PFSK-1 (cell line): Measurements from ENCODE around the gene SFXN3.

Experiments used
- FOXP2 ChIP-seq: optimal IDR thresholded peaks from 2 replicates; pipeline ENCODE3; 2011; ENCODE audit warnings: borderline replicate concordance, control low read depth, inconsistent platforms; ENCODE audit not compliant: insufficient read depth; ENCODE audit errors: extremely low read length, extremely low read depth
- POLR2AphosphoS5 ChIP-seq: IDR thresholded peaks from 2 replicates; pipeline ENCODE4 v1.6.1; 2012; ENCODE audit warnings: low read depth, mild to moderate bottlenecking, control low read depth, low read length, moderate library complexity
- SIN3A ChIP-seq: IDR thresholded peaks from 2 replicates; pipeline ENCODE4 v1.6.1; 2012; ENCODE audit warnings: mild to moderate bottlenecking, low read length, moderate library complexity, borderline replicate concordance; ENCODE audit not compliant: insufficient read depth
- TAF1 ChIP-seq: IDR thresholded peaks from 2 replicates; pipeline ENCODE4 v1.6.1; 2012; ENCODE audit warnings: low read length, control low read depth, borderline replicate concordance; ENCODE audit not compliant: insufficient read depth
- TF ChIP-seq, protein P1 (sequence below), 2 experiments: IDR thresholded peaks; 2 replicates each; pipeline versions ENCODE4 v1.6.1 to v1.8.0; 2011 to 2012; ENCODE audit warnings: low read depth in 2 of 2, low read length in 2 of 2, control low read depth in 1 of 2, inconsistent platforms in 1 of 2, mild to moderate bottlenecking in 1 of 2, moderate library complexity in 1 of 2; ENCODE audit not compliant: insufficient read depth in 1 of 2

Gene SFXN3

DNA sequence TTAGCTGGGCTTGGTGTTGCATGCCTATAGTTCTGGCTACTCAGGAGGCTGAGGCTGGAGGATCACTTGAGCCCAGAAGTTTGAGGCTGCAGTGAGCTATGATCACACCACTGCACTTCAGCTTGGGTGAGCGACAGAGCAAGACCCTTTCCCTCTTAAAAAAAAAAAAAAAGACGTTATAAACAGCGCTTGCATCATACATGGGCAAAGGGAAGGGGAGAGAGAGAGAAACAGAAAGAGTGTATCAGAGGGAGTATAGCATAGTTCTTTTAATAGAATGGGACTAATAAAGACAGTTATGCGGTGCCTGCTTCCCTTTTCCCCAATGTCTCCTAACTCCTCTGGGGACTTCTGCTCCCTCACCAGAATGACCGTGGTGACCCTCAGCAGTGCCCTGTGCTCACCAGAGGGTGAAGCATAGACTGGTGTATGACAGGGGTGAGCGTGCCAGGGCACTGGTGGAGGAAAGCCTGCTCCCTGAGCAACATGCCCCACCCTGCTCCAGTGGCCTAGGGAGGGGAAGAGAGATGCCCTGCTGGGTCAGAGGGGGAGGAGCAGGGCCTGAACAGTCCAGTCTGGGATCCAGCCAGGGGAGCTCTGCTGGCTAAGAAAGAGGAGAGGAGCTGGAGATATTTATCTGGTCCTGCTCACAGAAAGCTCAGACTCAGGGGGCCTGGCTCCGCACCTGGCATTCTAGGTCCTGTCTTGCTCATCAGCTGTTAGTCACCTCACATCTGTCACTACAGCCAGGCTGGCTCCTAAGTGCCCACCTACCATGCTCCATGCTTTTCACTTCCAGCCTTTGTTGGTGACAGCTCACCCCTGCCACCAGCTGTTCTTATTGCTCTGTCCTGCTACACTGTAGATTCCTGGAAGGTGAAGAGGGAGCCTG is 2.3 kb upstream of the SFXN3 start:
- TF ChIP-seq, protein P1, sequence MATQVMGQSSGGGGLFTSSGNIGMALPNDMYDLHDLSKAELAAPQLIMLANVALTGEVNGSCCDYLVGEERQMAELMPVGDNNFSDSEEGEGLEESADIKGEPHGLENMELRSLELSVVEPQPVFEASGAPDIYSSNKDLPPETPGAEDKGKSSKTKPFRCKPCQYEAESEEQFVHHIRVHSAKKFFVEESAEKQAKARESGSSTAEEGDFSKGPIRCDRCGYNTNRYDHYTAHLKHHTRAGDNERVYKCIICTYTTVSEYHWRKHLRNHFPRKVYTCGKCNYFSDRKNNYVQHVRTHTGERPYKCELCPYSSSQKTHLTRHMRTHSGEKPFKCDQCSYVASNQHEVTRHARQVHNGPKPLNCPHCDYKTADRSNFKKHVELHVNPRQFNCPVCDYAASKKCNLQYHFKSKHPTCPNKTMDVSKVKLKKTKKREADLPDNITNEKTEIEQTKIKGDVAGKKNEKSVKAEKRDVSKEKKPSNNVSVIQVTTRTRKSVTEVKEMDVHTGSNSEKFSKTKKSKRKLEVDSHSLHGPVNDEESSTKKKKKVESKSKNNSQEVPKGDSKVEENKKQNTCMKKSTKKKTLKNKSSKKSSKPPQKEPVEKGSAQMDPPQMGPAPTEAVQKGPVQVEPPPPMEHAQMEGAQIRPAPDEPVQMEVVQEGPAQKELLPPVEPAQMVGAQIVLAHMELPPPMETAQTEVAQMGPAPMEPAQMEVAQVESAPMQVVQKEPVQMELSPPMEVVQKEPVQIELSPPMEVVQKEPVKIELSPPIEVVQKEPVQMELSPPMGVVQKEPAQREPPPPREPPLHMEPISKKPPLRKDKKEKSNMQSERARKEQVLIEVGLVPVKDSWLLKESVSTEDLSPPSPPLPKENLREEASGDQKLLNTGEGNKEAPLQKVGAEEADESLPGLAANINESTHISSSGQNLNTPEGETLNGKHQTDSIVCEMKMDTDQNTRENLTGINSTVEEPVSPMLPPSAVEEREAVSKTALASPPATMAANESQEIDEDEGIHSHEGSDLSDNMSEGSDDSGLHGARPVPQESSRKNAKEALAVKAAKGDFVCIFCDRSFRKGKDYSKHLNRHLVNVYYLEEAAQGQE (IDR thresholded peaks at IDR 0.05; ENCODE audit: insufficient read depth in 1 of 2, low read depth in 2 of 2, low read length in 2 of 2), result no peak
- TF ChIP-seq FOXP2, result no peak
- TF ChIP-seq POLR2AphosphoS5, result no peak
- TF ChIP-seq SIN3A, result no peak

DNA sequence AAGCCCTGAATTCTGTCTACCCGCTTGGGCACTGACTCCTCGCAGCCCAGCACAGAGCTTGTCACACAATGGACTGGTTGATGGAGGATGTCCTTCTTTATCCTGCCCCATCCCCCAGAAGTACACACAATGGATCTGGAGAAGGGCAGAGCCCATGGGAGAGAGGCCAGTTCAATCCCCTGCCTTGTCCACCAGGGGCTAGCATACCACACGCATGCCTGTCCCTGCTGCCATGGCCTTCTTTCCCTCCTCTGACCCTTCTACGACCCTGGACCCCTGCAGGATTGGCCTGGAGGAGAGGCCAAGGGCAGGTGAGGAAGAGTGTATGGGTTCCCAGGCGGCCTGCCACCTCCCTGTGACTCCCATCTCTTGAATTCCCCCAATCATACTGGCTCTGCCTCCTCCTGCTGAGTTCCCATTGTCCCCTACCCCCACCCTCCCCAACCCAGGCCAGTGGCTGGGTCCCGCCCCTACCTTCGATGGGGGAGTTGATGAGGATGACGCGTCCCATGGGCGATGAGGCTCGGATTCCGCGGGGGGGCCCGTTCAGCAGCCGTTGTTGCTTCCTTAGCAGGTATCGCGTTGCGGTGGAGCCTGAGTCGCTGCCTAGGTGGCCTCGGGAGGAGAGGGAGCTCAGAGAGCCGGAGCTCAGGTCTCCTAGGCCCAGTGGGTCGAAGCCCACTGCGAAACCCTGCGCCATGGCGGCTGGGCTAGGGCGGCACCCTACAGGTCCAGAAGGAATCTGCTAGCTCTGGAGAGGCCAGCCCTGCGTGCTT is 1.3 kb upstream of the SFXN3 start:
- TF ChIP-seq POLR2AphosphoS5, result no peak
- TF ChIP-seq SIN3A, result no peak
- TF ChIP-seq, protein P1 (IDR thresholded peaks at IDR 0.05; ENCODE audit: insufficient read depth in 1 of 2, low read depth in 2 of 2, low read length in 2 of 2), result no peak
- no peak for TF ChIP-seq TAF1
- TF ChIP-seq FOXP2, result no peak

DNA sequence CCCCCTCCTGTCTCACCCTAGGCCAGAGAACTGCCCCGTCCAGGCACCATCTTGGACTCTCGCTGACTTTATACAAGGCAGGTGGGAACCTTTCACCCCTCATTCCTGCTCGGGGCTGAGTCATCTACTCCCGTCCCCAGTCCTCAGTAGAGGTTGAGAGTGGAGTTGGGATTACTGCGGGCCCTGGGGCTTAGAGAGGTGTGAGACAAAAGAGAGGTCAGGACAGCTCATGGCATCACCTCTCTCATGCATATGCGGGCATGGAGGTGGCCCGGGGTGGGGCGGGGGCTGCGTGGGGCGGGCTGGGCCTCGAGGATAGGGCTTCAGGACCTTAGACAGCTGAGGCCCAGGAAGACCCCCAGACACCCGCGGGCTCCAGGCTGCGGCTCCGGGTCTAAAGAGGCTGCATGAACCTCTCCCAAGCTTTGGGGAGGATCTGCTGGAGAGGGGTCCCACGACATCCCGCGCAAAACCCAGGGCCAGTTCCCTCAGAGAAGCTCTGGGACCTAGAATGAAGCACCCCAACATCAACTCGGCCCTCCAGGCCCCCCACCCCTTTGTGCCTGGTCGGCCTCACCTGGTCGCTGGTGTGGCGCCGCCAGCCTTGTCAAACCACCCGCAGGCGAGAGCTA is 422 bp upstream of the SFXN3 start:
- TF ChIP-seq SIN3A (no peak), FOXP2 (no peak), TAF1 (no peak), POLR2AphosphoS5 (no peak)
- TF ChIP-seq, protein P1 (IDR thresholded peaks at IDR 0.05; ENCODE audit: insufficient read depth in 1 of 2, low read depth in 2 of 2, low read length in 2 of 2), result no peak

DNA sequence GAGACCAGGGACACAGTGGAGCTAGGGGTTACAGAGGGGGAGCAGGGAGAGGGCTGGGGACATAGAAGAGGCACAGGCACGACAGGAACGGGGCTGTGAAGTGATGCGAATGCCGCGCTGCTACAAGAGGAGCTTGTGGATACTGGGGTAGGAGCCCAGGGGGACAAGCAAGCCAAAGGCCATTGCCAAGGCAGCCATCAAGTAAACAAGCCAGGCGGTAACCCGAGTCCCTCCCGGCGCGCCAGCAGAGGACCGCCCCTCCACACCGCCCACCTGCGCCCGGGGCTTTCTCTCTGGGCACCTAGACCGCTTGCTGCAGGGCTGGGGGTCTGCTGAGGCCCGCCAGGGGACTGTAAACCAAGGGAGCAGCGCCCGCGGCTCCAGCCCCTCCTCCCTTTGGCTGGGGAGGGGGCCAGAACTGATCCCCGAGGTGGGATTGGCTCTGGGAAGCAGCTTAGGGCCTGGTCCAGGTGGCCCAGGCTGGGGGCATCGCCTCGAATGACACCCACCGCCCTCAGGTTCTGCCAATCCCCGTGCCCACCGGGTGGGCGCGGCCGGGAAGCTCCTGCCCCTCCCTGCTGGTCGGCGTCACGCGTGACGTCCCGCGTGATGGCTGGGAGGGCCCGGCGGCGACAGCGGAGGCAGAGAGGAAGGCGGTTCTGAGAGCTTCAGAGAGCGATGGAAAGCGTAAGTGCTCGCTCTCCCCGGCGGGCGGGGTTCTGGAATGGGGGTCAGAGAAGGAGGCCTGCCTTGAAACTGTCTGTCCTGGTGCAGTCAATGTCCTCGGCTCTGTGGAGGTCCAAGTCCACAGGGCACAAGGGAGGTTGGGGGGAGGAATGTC is 982 bp downstream of the SFXN3 start:
- TF ChIP-seq TAF1 (no peak), FOXP2 (peak; percentile 54), SIN3A (0 out of 2 replicates have a peak, but pooled peaks have one; percentile 32)
- TF ChIP-seq, protein P1 (IDR thresholded peaks at IDR 0.05; ENCODE audit: insufficient read depth in 1 of 2, low read depth in 2 of 2, low read length in 2 of 2), result no peak
